BLaER1 (cell line): ENCODE results near the gene RNF40.

Experiments
- H3K27ac ChIP-seq: shearing (Covaris generic); formaldehyde crosslinking; 2 replicates; pipeline ENCODE4 v1.8.1; 2022
- H3K27me3 ChIP-seq: shearing (Covaris generic); formaldehyde crosslinking; 2 replicates; pipeline ENCODE4 v1.8.1; 2022
- H3K36me3 ChIP-seq: shearing (Covaris generic); formaldehyde crosslinking; 2 replicates; pipeline ENCODE4 v1.8.1; 2022
- H3K4me1 ChIP-seq: shearing (Covaris generic); formaldehyde crosslinking; 2 replicates; pipeline ENCODE4 v1.8.1; 2022
- H3K4me2 ChIP-seq: shearing (Covaris generic); formaldehyde crosslinking; 2 replicates; pipeline ENCODE4 v1.8.1; 2022
- H3K4me3 ChIP-seq: shearing (Covaris generic); formaldehyde crosslinking; 2 replicates; pipeline ENCODE4 v1.8.1; 2022
- H3K9ac ChIP-seq: shearing (Covaris generic); formaldehyde crosslinking; 2 replicates; pipeline ENCODE4 v1.8.1; 2022
- H3K9me3 ChIP-seq: shearing (Covaris generic); formaldehyde crosslinking; 2 replicates; pipeline ENCODE4 v1.8.1; 2022
- H4K20me1 ChIP-seq: shearing (Covaris generic); formaldehyde crosslinking; 2 replicates; pipeline ENCODE4 v1.8.1; 2022
- Cebpa-rat ChIP-seq: shearing (Covaris generic); IDR thresholded peaks from 2 replicates; pipeline ENCODE4 v1.8.1; 2022

RNF40 gene

GRCh38 chr16:30740364-30741251 lies 21.5 kb upstream of the RNF40 start:
- no peak for TF ChIP-seq Cebpa-rat
- Histone ChIP-seq H3K36me3 (peaks cover 98% of the 10 kb centered on the region), H3K27me3 (no peaks in the 10 kb centered on the region), H3K4me2 (no peak overlapping the region), H3K27ac (no peak overlapping the region), H3K4me3 (no peak overlapping the region), H3K9me3 (no peaks in the 10 kb centered on the region), H3K4me1 (peaks cover 13% of the 10 kb centered on the region), H4K20me1 (peaks cover 31% of the 10 kb centered on the region), H3K9ac (0 out of 2 replicates have a peak overlapping the region, but pooled peaks have one; percentile 0)

GRCh38 chr16:30741461-30741914 lies 20.6 kb upstream of the RNF40 start:
- peaks cover 90% of the 10 kb centered on the region for H3K36me3 ChIP-seq
- H3K4me1 ChIP-seq = peaks cover 13% of the 10 kb centered on the region
- peaks cover 31% of the 10 kb centered on the region for H4K20me1 ChIP-seq
- H3K9ac ChIP-seq = no peak overlapping the region
- H3K27me3 ChIP-seq = no peaks in the 10 kb centered on the region
- H3K27ac ChIP-seq = no peak overlapping the region
- TF ChIP-seq Cebpa-rat = no peak
- H3K9me3 ChIP-seq = no peaks in the 10 kb centered on the region
- H3K4me2 ChIP-seq = no peak overlapping the region
- no peak overlapping the region for H3K4me3 ChIP-seq

- Histone ChIP-seq H4K20me1 (peaks cover 13% of the 10 kb centered on the region), H3K4me1 (peaks cover 19% of the 10 kb centered on the region), H3K4me2 (no peak overlapping the region), H3K4me3 (no peak overlapping the region), H3K9me3 (no peaks in the 10 kb centered on the region), H3K27me3 (no peaks in the 10 kb centered on the region), H3K9ac (no peak overlapping the region), H3K27ac (no peak overlapping the region), H3K36me3 (peaks cover 68% of the 10 kb centered on the region)
- TF ChIP-seq Cebpa-rat = no peak
Observed at GRCh38 chr16:30743716-30744115, 18.4 kb upstream of the RNF40 start.

- H3K27ac ChIP-seq = no peak overlapping the region
Observed at GRCh38 chr16:30744183-30744582, 17.9 kb upstream of the RNF40 start.

GRCh38 chr16:30745082-30745481 lies 17.0 kb upstream of the RNF40 start:
- peaks cover 54% of the 10 kb centered on the region for H3K36me3 ChIP-seq
- no peak overlapping the region for H3K27ac ChIP-seq
- peaks cover 29% of the 10 kb centered on the region for H3K4me1 ChIP-seq
- H3K9ac ChIP-seq = no peak overlapping the region
- no peak overlapping the region for H3K4me3 ChIP-seq
- no peaks in the 10 kb centered on the region for H4K20me1 ChIP-seq
- H3K27me3 ChIP-seq = no peaks in the 10 kb centered on the region
- no peak overlapping the region for H3K4me2 ChIP-seq
- no peak for TF ChIP-seq Cebpa-rat
- H3K9me3 ChIP-seq = no peaks in the 10 kb centered on the region

More at GRCh38 chr16:30744183-30744582, 17.9 kb upstream of the RNF40 start:
- H3K36me3 ChIP-seq = peaks cover 63% of the 10 kb centered on the region
- peaks cover 9% of the 10 kb centered on the region for H4K20me1 ChIP-seq
- no peaks in the 10 kb centered on the region for H3K9me3 ChIP-seq
- no peak overlapping the region for H3K4me2 ChIP-seq
- H3K9ac ChIP-seq = no peak overlapping the region
- H3K27me3 ChIP-seq = no peaks in the 10 kb centered on the region
- H3K4me3 ChIP-seq = no peak overlapping the region
- no peak for TF ChIP-seq Cebpa-rat
- peaks cover 20% of the 10 kb centered on the region for H3K4me1 ChIP-seq

- Histone ChIP-seq H3K4me3 (no peak overlapping the region), H3K9me3 (no peaks in the 10 kb centered on the region), H4K20me1 (peaks cover 7% of the 10 kb centered on the region; the same call in 1 of the 2 replicates), H3K27me3 (no peaks in the 10 kb centered on the region), H3K36me3 (peaks cover 54% of the 10 kb centered on the region), H3K9ac (no peak overlapping the region), H3K4me1 (peaks cover 17% of the 10 kb centered on the region), H3K27ac (no peak overlapping the region), H3K4me2 (no peak overlapping the region)
- TF ChIP-seq Cebpa-rat = no peak
Observed at GRCh38 chr16:30746638-30747175, 15.4 kb upstream of the RNF40 start.

GRCh38 chr16:30747331-30747730 lies 14.8 kb upstream of the RNF40 start:
- peak overlapping the region; percentile 74 for H3K4me2 ChIP-seq
- H3K27ac ChIP-seq = peak overlapping the region; percentile 78
- no peaks in the 10 kb centered on the region for H3K27me3 ChIP-seq
- TF ChIP-seq Cebpa-rat = no peak
- peaks cover 17% of the 10 kb centered on the region for H3K4me1 ChIP-seq
- H3K36me3 ChIP-seq = peaks cover 54% of the 10 kb centered on the region
- H3K9ac ChIP-seq = peak overlapping the region; percentile 73
- H4K20me1 ChIP-seq = peaks cover 7% of the 10 kb centered on the region; the same call in 1 of the 2 replicates
- H3K4me3 ChIP-seq = peak overlapping the region; percentile 75; the same call in 1 of the 2 replicates
- no peaks in the 10 kb centered on the region for H3K9me3 ChIP-seq

GRCh38 chr16:30747799-30748633 lies 14.1 kb upstream of the RNF40 start, which contains the start of gene PHKG2:
PHKG2 (plus strand) TSS chr16:30748425; CDS start chr16:30748821, 396 bp downstream.
- H3K4me1 ChIP-seq = peaks cover 17% of the 10 kb centered on the region
- TF ChIP-seq Cebpa-rat = no peak
- H3K27ac ChIP-seq = peak within 1 kb of the TSS; percentile 78
- no peaks in the 10 kb centered on the region for H3K9me3 ChIP-seq
- H3K9ac ChIP-seq = peak within 1 kb of the TSS; percentile 78
- H3K4me2 ChIP-seq = peak within 1 kb of the TSS; percentile 82
- peaks cover 7% of the 10 kb centered on the region; the same call in 1 of the 2 replicates for H4K20me1 ChIP-seq
- no peaks in the 10 kb centered on the region for H3K27me3 ChIP-seq
- peaks cover 54% of the 10 kb centered on the region for H3K36me3 ChIP-seq
- H3K4me3 ChIP-seq = peak within 1 kb of the TSS; percentile 75

GRCh38 chr16:30748634-30749445 lies 13.3 kb upstream of the RNF40 start:
- peaks cover 7% of the 10 kb centered on the region; the same call in 1 of the 2 replicates for H4K20me1 ChIP-seq
- no peaks in the 10 kb centered on the region for H3K9me3 ChIP-seq
- peak overlapping the region; percentile 75 for H3K4me3 ChIP-seq
- TF ChIP-seq Cebpa-rat = no peak
- peak overlapping the region; percentile 82 for H3K4me2 ChIP-seq
- H3K27me3 ChIP-seq = no peaks in the 10 kb centered on the region
- peaks cover 17% of the 10 kb centered on the region for H3K4me1 ChIP-seq
- peak overlapping the region; percentile 78 for H3K9ac ChIP-seq
- H3K36me3 ChIP-seq = peaks cover 54% of the 10 kb centered on the region
- 0 out of 2 replicates have a peak overlapping the region, but pooled peaks have one; percentile 35 for H3K27ac ChIP-seq
